Liver (tissue), 9 donors: Measurements from ENCODE around the gene SIRT4. TPM values are rescaled to one million over a fixed set of nuclear protein-coding genes. Genes with fewer than 3 reads are reported as not detected.
A peak's percentile ranks its signal among the peaks of the same experiment; 100 is the strongest.

Experiments
- DNase-seq: peaks from one replicate; pipeline ENCODE4 v3.0.0-alpha.2; 2017; ENCODE audit warnings: low spot score
- H3K27ac ChIP-seq, 2 donors: one replicate each; pipeline ENCODE4 v1.7.0; 2013; ENCODE audit warnings: inconsistent platforms in 2 of 2, low read length in 2 of 2, control low read depth in 1 of 2, low read depth in 1 of 2, mild to moderate bottlenecking in 1 of 2
- H3K27me3 ChIP-seq, 4 donors: one replicate each; pipeline versions ENCODE4 v1.6.1 to v1.7.0; 2013; ENCODE audit warnings: low read length in 3 of 4, inconsistent platforms in 1 of 4, mild to moderate bottlenecking in 1 of 4, moderate library complexity in 1 of 4; ENCODE audit not compliant: control insufficient read depth in 4 of 4, insufficient read depth in 4 of 4
- H3K36me3 ChIP-seq, 4 donors: one replicate each; pipeline versions ENCODE4 v1.6.1 to v1.7.0; 2013; ENCODE audit warnings: low read length in 3 of 4, mild to moderate bottlenecking in 3 of 4, low read depth in 1 of 4, moderate library complexity in 1 of 4; ENCODE audit not compliant: control insufficient read depth in 4 of 4, insufficient read depth in 3 of 4
- H3K4me1 ChIP-seq, 4 donors: one replicate each; pipeline versions ENCODE4 v1.6.1 to v1.7.0; 2013; ENCODE audit warnings: low read length in 3 of 4, mild to moderate bottlenecking in 3 of 4, moderate library complexity in 1 of 4; ENCODE audit not compliant: control insufficient read depth in 4 of 4, insufficient read depth in 4 of 4
- H3K4me3 ChIP-seq, 3 donors: one replicate each; pipeline versions ENCODE4 v1.6.1 to v1.7.0; 2013; ENCODE audit warnings: low read length in 3 of 3, control low read depth in 1 of 3, low read depth in 1 of 3, mild to moderate bottlenecking in 1 of 3
- H3K9ac ChIP-seq, 2 donors: one replicate each; pipeline ENCODE4 v1.7.0; 2013; ENCODE audit warnings: low read length in 2 of 2, mild to moderate bottlenecking in 2 of 2, moderate library complexity in 2 of 2, control low read depth in 1 of 2, low read depth in 1 of 2
- H3K9me3 ChIP-seq, 4 donors: one replicate each; pipeline versions ENCODE4 v1.6.1 to v1.7.0; 2013; ENCODE audit warnings: low read length in 3 of 4; ENCODE audit not compliant: control insufficient read depth in 4 of 4
- EGR1 ChIP-seq, 2 donors: IDR thresholded peaks; 2 replicates each; pipeline ENCODE4 v1.6.1; 2016 to 2018; ENCODE audit warnings: antibody characterized with exemption in 2 of 2, low read depth in 2 of 2
- FOXA1 ChIP-seq: IDR thresholded peaks from 2 replicates; pipeline ENCODE4 v1.6.1; 2016; ENCODE audit warnings: antibody characterized with exemption
- GABPA ChIP-seq, 2 donors: IDR thresholded peaks in 1 of 2; conservative IDR thresholded peaks in 1 of 2; 2 replicates each; pipeline ENCODE4 v1.6.1; 2016; ENCODE audit warnings: antibody characterized with exemption in 2 of 2, mild to moderate bottlenecking in 1 of 2, moderate library complexity in 1 of 2
- HNF4A ChIP-seq, 2 donors: conservative IDR thresholded peaks; 2 replicates each; pipeline ENCODE4 v1.6.1; 2016; ENCODE audit warnings: antibody characterized with exemption in 2 of 2, mild to moderate bottlenecking in 2 of 2
- HNF4G ChIP-seq: IDR thresholded peaks from 2 replicates; pipeline ENCODE4 v1.6.1; 2016; ENCODE audit warnings: antibody characterized with exemption
- NR2F2 ChIP-seq: IDR thresholded peaks from 2 replicates; pipeline ENCODE4 v1.6.1; 2016; ENCODE audit warnings: antibody characterized with exemption
- RAD21 ChIP-seq, 2 donors: IDR thresholded peaks; 2 replicates each; pipeline ENCODE4 v1.6.1; 2016; ENCODE audit warnings: antibody characterized with exemption in 2 of 2, mild to moderate bottlenecking in 2 of 2
- RXRA ChIP-seq, 2 donors: IDR thresholded peaks; 2 replicates each; pipeline ENCODE4 v1.6.1; 2017 to 2018; ENCODE audit warnings: antibody characterized with exemption in 2 of 2, mild to moderate bottlenecking in 1 of 2
- TAF1 ChIP-seq: conservative IDR thresholded peaks from 2 replicates; pipeline ENCODE4 v1.6.1; 2016; ENCODE audit warnings: antibody characterized with exemption, mild to moderate bottlenecking
- YY1 ChIP-seq: IDR thresholded peaks from 2 replicates; pipeline ENCODE4 v1.6.1; 2016; ENCODE audit warnings: antibody characterized with exemption, mild to moderate bottlenecking
- WGBS: extraction: QIAGEN DNeasy Blood & Tissue Kit; methylation state at CpG from one replicate; pipeline ENCODE4 v1.1.7; 2013; 5-methylcytosine and 5-hydroxymethylcytosine counted together
- polyA plus RNA-seq, 2 donors: library from polyadenylated mRNA; stranded (reverse) in 1 of 2; unstranded in 1 of 2; fragments of 200-250 nt in 1 of 2; fragments of >200 nt in 1 of 2; fragmentation: Nextera tagmentation in 1 of 2; extraction: Ambion mirVana in 1 of 2; gene quantifications; one replicate each; pipeline versions ENCODE4 v1.2.1 to v1.2.3, GENCODE V29; 2013 to 2015
- total RNA-seq, 2 donors: library from RNA; depleted of rRNA; stranded (reverse); fragments of >200 nt; gene quantifications; one replicate each; pipeline ENCODE4 v1.2.3, GENCODE V29; 2014
- TF ChIP-seq, protein P1 (sequence below): IDR thresholded peaks from 2 replicates; pipeline ENCODE4 v1.6.1; 2016; ENCODE audit warnings: antibody characterized with exemption, mild to moderate bottlenecking
- TF ChIP-seq, protein P2 (sequence below): IDR thresholded peaks from 2 replicates; pipeline ENCODE4 v1.6.1; 2016; ENCODE audit warnings: antibody characterized with exemption
- donor health status: healthy.
- donor health status: healthy.
- donor health status: healthy.
- donor health status: healthy.
- donor health status: healthy.

The SIRT4 gene
- total and polyA plus RNA-seq, 4 donors = 1.6 to 4.2 (median 1.9) TPM

- peaks cover 5 to 33% (median 25%) of the 10 kb centered on the region in 4 donors for H3K4me1 ChIP-seq
- no peak overlapping the region for H3K9ac ChIP-seq
- DNase-seq = no peak
- H3K4me3 ChIP-seq = no peak overlapping the region
- 96% methylated on average over 2 of the region's 2 CpGs for WGBS
- H3K27me3 ChIP-seq = no peaks in the 10 kb centered on the region
- no peaks in the 10 kb centered on the region for H3K36me3 ChIP-seq
- H3K27ac ChIP-seq = no peak overlapping the region
- H3K9me3 ChIP-seq = no peaks in the 10 kb centered on the region
- no peak for TF ChIP-seq RAD21 (IDR thresholded peaks at IDR 0.05)
- no peak for TF ChIP-seq TAF1
- TF ChIP-seq, protein P1, sequence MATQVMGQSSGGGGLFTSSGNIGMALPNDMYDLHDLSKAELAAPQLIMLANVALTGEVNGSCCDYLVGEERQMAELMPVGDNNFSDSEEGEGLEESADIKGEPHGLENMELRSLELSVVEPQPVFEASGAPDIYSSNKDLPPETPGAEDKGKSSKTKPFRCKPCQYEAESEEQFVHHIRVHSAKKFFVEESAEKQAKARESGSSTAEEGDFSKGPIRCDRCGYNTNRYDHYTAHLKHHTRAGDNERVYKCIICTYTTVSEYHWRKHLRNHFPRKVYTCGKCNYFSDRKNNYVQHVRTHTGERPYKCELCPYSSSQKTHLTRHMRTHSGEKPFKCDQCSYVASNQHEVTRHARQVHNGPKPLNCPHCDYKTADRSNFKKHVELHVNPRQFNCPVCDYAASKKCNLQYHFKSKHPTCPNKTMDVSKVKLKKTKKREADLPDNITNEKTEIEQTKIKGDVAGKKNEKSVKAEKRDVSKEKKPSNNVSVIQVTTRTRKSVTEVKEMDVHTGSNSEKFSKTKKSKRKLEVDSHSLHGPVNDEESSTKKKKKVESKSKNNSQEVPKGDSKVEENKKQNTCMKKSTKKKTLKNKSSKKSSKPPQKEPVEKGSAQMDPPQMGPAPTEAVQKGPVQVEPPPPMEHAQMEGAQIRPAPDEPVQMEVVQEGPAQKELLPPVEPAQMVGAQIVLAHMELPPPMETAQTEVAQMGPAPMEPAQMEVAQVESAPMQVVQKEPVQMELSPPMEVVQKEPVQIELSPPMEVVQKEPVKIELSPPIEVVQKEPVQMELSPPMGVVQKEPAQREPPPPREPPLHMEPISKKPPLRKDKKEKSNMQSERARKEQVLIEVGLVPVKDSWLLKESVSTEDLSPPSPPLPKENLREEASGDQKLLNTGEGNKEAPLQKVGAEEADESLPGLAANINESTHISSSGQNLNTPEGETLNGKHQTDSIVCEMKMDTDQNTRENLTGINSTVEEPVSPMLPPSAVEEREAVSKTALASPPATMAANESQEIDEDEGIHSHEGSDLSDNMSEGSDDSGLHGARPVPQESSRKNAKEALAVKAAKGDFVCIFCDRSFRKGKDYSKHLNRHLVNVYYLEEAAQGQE = no peak
- no peak for TF ChIP-seq RXRA (IDR thresholded peaks at IDR 0.05)
- no peak for TF ChIP-seq EGR1 (IDR thresholded peaks at IDR 0.05; ENCODE audit: low read depth in 2 of 2)
- no peak for TF ChIP-seq NR2F2
- TF ChIP-seq, protein P2, sequence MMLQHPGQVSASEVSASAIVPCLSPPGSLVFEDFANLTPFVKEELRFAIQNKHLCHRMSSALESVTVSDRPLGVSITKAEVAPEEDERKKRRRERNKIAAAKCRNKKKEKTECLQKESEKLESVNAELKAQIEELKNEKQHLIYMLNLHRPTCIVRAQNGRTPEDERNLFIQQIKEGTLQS = no peak
- no peak for TF ChIP-seq YY1
- TF ChIP-seq GABPA (IDR thresholded peaks at IDR 0.05 in 1 of 2, conservative IDR thresholded peaks at IDR 0.05 in 1 of 2) = no peak
Observed at GRCh38 chr12:120323772-120324171, 21.7 kb downstream of the SIRT4 start.

GRCh38 chr12:120324841-120325417, 22.8 kb downstream of the SIRT4 start:
- Histone ChIP-seq H3K4me3 (no peak overlapping the region), H3K4me1 (peaks cover 5 to 33% (median 25%) of the 10 kb centered on the region in 4 donors), H3K9ac (no peak overlapping the region), H3K27ac (no peak overlapping the region), H3K9me3 (no peaks in the 10 kb centered on the region), H3K36me3 (no peaks in the 10 kb centered on the region), H3K27me3 (no peaks in the 10 kb centered on the region)
- WGBS = 53% methylated on average over 9 of the region's 9 CpGs
- no peak for DNase-seq
- TF ChIP-seq HNF4G (no peak), HNF4A (conservative IDR thresholded peaks at IDR 0.05) (peak; percentile 28 to 30), RXRA (IDR thresholded peaks at IDR 0.05) (peak in 1 of 2 donors; percentile 21), FOXA1 (peak; percentile 5), NR2F2 (no peak)
- TF ChIP-seq, protein P1 = peak; percentile 92
